Skeletal muscle cell (primary cell): Measurements from ENCODE around the gene TMEM273.

ENCODE experiments used
- DNase-seq: peaks from one replicate; pipeline ENCODE4 v3.0.0-alpha.2; 2010; ENCODE audit warnings: low read depth
- H3K4me3 ChIP-seq: 2 replicates; pipeline ENCODE4 v1.5.1; 2011; ENCODE audit warnings: low read depth, mild to moderate bottlenecking, control low read depth, low read length, moderate library complexity

Gene TMEM273, protein sequence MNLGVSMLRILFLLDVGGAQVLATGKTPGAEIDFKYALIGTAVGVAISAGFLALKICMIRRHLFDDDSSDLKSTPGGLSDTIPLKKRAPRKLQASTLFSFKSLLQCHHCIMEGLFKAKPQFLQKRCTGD

GRCh38 chr10:49187950-49188761 lies at the start of gene TMEM273:
Gene TMEM273 (minus strand): TSS chr10:49188391. CDS start chr10:49188336, 55 bp downstream.
- no peak within 1 kb of the TSS for H3K4me3 ChIP-seq
- no peak for DNase-seq

DNA sequence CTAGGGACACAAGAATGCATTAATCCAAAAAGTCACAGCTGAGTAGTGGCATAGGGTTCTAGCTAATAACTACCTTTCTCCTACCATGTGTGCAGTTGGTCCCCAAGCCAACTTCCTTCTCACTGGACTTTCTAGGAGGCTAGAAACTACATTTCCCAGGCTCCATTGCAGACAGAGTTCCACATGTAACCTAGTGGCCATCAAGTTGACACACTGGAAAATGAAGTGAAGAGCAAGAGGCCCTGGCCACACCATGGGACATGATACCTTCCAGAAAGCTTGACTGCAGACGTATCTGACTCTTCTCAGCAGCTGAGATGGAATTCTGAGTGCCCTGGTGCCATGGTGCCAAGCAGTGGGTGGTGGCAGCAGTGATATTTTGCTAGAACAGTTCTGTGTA lies 49.8 kb upstream of the TMEM273 start:
- DNase-seq: no peak
- H3K4me3 ChIP-seq: no peak overlapping the region

GRCh38 chr10:49235392-49235791 lies 47.2 kb upstream of the TMEM273 start:
- H3K4me3 ChIP-seq: no peak overlapping the region
- no peak for DNase-seq

DNA sequence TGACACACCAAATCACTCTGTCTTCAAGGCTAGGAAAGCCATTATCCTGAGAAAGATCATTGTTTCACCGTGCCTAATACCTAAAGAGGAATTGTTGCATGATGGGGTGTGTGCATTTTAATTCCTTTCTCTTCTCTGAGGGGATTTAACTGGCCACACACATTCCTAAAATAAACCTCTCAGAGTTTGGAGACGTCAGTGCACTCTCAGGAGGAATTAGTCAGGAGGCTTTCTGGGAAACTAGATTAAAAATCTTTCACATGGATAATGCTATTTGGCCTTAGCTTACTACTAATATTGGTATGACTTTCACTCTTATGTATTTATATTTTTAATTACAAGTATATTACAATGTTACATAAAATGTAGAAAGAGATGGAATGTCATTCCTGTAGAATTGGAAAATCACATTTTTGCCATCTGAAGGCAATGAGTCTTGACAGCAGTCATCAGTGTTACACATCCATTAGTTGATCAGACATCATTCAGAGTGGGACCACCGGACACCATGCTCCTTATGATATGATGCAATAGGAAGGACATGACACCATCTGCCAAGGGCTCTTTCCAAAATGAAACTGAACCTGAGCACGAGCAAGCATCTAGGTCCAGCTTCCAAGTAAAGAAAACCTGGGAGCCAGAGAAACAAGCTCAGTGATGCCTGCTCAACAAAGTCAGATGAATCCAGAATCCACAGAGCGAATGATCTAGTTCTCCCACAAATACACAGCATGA lies 43.1 kb upstream of the TMEM273 start:
- no peak for DNase-seq
- H3K4me3 ChIP-seq: no peak overlapping the region

DNA sequence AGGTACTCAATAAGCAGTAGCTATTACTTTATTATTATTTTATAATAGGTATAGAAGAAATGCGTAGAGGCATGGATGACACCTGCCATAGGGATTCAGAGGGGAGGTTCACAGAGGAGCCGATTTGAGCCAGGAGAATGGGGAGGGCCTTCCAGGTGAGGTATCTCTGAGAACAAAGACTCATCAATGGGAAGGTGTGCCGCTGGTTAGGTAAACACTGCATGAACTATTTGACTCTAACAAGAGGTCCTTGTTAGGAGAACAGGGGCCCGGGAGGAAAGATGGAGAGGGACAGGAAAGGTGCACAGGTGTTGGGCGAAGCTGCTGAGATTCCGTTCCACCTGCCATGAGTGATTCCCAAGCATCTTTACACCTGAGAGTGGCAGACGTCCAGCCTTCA lies 41.8 kb upstream of the TMEM273 start:
- no peak overlapping the region for H3K4me3 ChIP-seq
- no peak for DNase-seq

GRCh38 chr10:49228677-49229076 lies 40.5 kb upstream of the TMEM273 start:
- no peak for DNase-seq
- H3K4me3 ChIP-seq: no peak overlapping the region

DNA sequence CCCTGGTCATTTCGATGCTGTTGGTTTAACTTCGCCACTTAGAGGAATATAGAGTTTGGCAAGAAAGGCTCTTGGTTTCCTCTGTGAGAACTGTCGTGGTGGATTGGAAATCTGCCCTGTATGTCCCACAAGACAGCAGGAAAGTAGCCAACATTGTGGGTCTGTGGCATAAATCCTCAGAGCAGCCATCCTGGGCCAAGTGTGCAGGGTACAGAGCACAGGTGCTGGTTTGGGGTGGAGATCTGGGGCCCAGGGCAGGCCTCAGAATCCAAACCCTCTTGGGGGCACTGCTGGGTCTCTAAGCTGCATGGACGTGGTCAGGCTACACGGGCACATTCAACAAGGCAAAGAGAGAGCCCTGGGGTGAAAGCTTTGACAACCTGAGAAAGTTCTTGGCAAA lies 39.2 kb upstream of the TMEM273 start:
- no peak overlapping the region for H3K4me3 ChIP-seq
- DNase-seq: no peak

DNA sequence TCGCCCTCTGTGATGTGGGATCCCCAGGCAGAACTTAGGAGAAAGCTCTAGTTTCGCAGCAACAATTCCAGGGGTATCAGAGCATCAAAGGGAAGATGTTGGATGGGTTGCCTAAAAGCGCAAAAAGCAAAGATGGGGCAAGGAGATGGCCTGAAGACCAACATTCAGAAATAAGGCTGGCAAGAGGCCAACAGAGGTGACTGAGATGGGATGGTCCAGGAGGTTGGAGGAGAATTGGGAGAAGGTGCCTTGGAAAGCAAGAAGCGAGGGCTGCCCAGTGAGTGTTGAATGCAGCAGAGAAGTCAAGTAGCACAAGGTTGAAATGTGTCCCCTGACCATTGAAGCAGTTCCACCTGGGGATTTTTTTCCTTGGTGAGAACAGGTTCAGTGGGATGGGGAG lies 38.4 kb upstream of the TMEM273 start:
- no peak for DNase-seq
- no peak overlapping the region for H3K4me3 ChIP-seq

GRCh38 chr10:49225218-49225876 lies 37.2 kb upstream of the TMEM273 start:
- no peak for DNase-seq
- no peak overlapping the region for H3K4me3 ChIP-seq

- DNase-seq: no peak
- no peak overlapping the region for H3K4me3 ChIP-seq
Measured at GRCh38 chr10:49223205-49223604, 35.0 kb upstream of the TMEM273 start.

- no peak for DNase-seq
- no peak overlapping the region for H3K4me3 ChIP-seq
Measured at GRCh38 chr10:49222170-49222569, 34.0 kb upstream of the TMEM273 start.

GRCh38 chr10:49220679-49221078 lies 32.5 kb upstream of the TMEM273 start:
- no peak for DNase-seq
- no peak overlapping the region for H3K4me3 ChIP-seq

DNA sequence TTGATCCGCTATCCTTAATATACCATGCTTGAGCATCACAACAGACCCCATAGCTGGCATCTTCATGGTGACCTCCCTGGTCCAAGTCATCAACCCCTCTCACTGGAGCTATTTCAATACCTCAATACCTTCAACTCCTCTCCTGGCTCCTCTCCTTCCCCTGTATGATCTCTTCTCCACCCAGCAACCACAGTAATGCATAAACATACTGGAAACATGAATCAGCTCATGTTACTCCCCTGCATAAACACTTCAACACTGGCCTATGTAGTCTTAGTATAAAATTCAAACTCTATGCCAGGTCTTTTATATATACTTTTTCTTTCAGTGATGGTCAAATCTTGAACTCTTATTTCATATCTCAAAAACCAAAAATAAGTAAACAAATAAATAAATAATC lies 31.8 kb upstream of the TMEM273 start:
- H3K4me3 ChIP-seq: no peak overlapping the region
- no peak for DNase-seq

DNA sequence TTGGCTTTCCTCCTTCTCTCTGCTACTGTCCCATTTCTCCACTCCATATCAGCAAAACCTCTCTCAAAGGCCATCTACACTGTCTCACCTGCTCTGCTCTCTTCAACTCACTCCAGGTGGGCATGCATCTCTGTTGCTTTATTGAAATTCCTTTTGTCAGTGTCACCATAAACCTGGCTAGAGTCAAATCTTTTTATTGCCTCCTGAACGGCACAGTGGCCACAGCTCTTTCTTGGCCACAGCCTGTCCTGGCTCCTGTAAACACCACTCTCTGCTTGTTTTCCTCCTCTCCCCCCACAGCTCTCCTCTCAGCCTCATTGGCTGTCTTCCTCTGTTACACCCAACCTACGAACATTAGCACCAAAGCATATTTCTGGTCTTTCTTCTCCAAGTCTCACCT lies 31.1 kb upstream of the TMEM273 start:
- DNase-seq: no peak
- H3K4me3 ChIP-seq: no peak overlapping the region

GRCh38 chr10:49218480-49218879 lies 30.3 kb upstream of the TMEM273 start:
- H3K4me3 ChIP-seq: no peak overlapping the region
- no peak for DNase-seq

DNA sequence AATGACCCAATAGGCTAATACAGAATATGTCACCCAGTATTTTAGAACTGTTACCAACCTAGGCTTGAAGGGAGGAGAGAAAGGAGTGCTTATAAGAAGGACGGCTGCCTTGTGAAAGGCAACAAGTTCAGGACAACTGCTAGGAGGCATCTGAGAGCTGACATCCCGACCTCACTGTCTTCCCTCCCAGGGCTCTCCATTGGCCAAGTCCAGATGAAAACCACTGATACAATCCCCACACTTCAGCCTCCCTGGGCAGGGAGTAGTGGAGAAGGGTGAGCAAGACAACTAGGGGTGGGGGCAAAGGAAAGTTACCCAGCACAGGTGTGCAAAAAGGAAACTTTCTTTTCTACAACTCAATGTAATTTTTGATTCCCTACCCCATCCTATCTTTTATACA lies 29.5 kb upstream of the TMEM273 start:
- DNase-seq: no peak
- no peak overlapping the region for H3K4me3 ChIP-seq

- H3K4me3 ChIP-seq: no peak overlapping the region
- DNase-seq: no peak
Measured at GRCh38 chr10:49213211-49213610, 25.0 kb upstream of the TMEM273 start.

GRCh38 chr10:49212783-49213182 lies 24.6 kb upstream of the TMEM273 start:
- no peak for DNase-seq
- no peak overlapping the region for H3K4me3 ChIP-seq

GRCh38 chr10:49212076-49212475 lies 23.9 kb upstream of the TMEM273 start:
- no peak for DNase-seq
- no peak overlapping the region for H3K4me3 ChIP-seq

DNA sequence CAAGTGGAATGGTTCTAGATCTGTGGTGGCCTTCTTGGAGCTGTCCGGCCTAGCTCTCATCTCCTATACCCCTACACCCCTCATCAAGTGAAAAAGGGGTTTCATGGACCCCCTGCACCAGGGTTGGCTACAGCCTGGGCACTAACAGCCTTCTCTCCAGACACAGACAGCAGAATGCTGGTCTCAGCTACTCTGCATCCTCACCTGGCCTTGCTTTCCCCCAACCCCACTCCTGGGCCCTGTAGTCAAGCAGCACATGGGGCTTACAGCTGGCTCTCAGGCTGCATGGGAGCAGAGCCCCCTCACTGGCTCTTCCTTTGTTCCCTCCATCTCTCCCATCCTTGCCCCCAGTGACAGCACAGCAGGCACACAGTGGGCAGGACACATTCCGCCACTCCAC lies 20.8 kb upstream of the TMEM273 start:
- no peak for DNase-seq
- no peak overlapping the region for H3K4me3 ChIP-seq
